Stimulated activated naive CD4-positive, alpha-beta T cell treated with Interleukin-2 at 50 U/mL for 16 hours (primary cell): ENCODE data around the gene HDAC7.
"Not testable (repeated sequence)": the region's sequence is repeated elsewhere in the genome, so short reads cannot be mapped to it uniquely, and the experiment has no call there.

Source experiments
- DNase-seq: peaks from one replicate; lab custom pipeline; 2025; lab: John Stamatoyannopoulos, UW

The HDAC7 gene

GRCh38 chr12:47848853-47849252 lies 29.1 kb upstream of the HDAC7 start:
- DNase-seq, result no peak

- no peak for DNase-seq
Observed at GRCh38 chr12:47846294-47846996, 26.7 kb upstream of the HDAC7 start.

- no peak for DNase-seq
Observed at GRCh38 chr12:47845081-47845480, 25.4 kb upstream of the HDAC7 start.

GRCh38 chr12:47844264-47845019 lies 24.7 kb upstream of the HDAC7 start:
- DNase-seq, result no peak

- no peak for DNase-seq
Observed at GRCh38 chr12:47843226-47843980, 23.7 kb upstream of the HDAC7 start.

GRCh38 chr12:47842543-47842942 lies 22.8 kb upstream of the HDAC7 start:
- not testable (repeated sequence) for DNase-seq

GRCh38 chr12:47841910-47842309 lies 22.2 kb upstream of the HDAC7 start:
- DNase-seq, result no peak

GRCh38 chr12:47841501-47841900 lies 21.8 kb upstream of the HDAC7 start:
- no peak for DNase-seq

- DNase-seq, result no peak
Observed at GRCh38 chr12:47840571-47840970, 20.9 kb upstream of the HDAC7 start.

GRCh38 chr12:47839214-47839876 lies 19.6 kb upstream of the HDAC7 start:
- DNase-seq, result no peak

GRCh38 chr12:47838286-47838931 lies 18.7 kb upstream of the HDAC7 start:
- DNase-seq, result peak; percentile 22

- DNase-seq, result peak; percentile 49
Observed at GRCh38 chr12:47837190-47838171, 17.8 kb upstream of the HDAC7 start.

GRCh38 chr12:47835831-47836155 lies 16.1 kb upstream of the HDAC7 start:
- DNase-seq, result no peak

GRCh38 chr12:47835006-47835830 lies 15.5 kb upstream of the HDAC7 start:
- DNase-seq, result no peak

GRCh38 chr12:47834199-47834903 lies 14.6 kb upstream of the HDAC7 start:
- no peak for DNase-seq

- no peak for DNase-seq
Observed at GRCh38 chr12:47833591-47834012, 13.9 kb upstream of the HDAC7 start.

- DNase-seq, result peak; percentile 75
Observed at GRCh38 chr12:47832263-47832933, 12.7 kb upstream of the HDAC7 start.

- no peak for DNase-seq
Observed at GRCh38 chr12:47829584-47829983, 9.9 kb upstream of the HDAC7 start.
